AG04450 (cell line): Measurements from ENCODE around the gene SPO11. TPM values are rescaled to one million over a fixed set of nuclear protein-coding genes. Genes with fewer than 3 reads are reported as not detected.

Experiments
- CTCF ChIA-PET: fragments of 300-600, 350-600 bp; formaldehyde crosslinking; extraction: SDS; loops from one replicate; lab custom pipeline; 2022; ENCODE audit warnings: antibody characterized with exemption, inconsistent platforms; lab: Charles Lee
- POLR2A ChIA-PET: fragments of 350-600 bp; formaldehyde crosslinking; extraction: SDS; loops from one replicate; lab custom pipeline; 2021; ENCODE audit warnings: antibody characterized with exemption, inconsistent platforms; lab: Yijun Ruan, JAX
- DNase-seq: peaks from one replicate; pipeline ENCODE4 v3.0.0-alpha.2; 2011; ENCODE audit warnings: low read depth, low spot score
- H3K27ac ChIP-seq: one replicate; pipeline ENCODE4 v1.5.1; 2012; ENCODE audit warnings: low read depth, low read length, control low read depth
- H3K27me3 ChIP-seq: one replicate; pipeline ENCODE4 v1.6.0; 2012; ENCODE audit warnings: low read length; ENCODE audit not compliant: control insufficient read depth, insufficient read depth
- H3K4me3 ChIP-seq: 2 replicates; pipeline ENCODE4 v1.5.1; 2011; ENCODE audit warnings: mild to moderate bottlenecking, low read depth, low read length, control low read depth
- H3K9me3 ChIP-seq: 2 replicates; pipeline ENCODE4 v1.5.1; 2012; ENCODE audit warnings: low read length; ENCODE audit not compliant: control insufficient read depth, insufficient read depth
- polyA plus RNA-seq: library from polyadenylated mRNA; depleted of rRNA; stranded (reverse); fragments of >200 nt; gene quantifications from 2 replicates; pipeline ENCODE4 v1.2.3, GENCODE V29; 2011
- TF ChIP-seq, protein P1 (sequence below): IDR thresholded peaks from 2 replicates; pipeline ENCODE4 v1.5.1; 2011; ENCODE audit warnings: low read depth, low read length, control low read depth, inconsistent platforms

SPO11 gene
- polyA plus RNA-seq, 1 experiment, result not detected

GRCh38 chr20:57293995-57294394 lies 35.6 kb upstream of the SPO11 start:
- no peaks in the 10 kb centered on the region for H3K27me3 ChIP-seq
- POLR2A ChIA-PET, result no interaction called here
- H3K9me3 ChIP-seq, result no peaks in the 10 kb centered on the region
- CTCF ChIA-PET, result no interaction called here
- DNase-seq, result no peak
- no peak overlapping the region for H3K27ac ChIP-seq
- TF ChIP-seq, protein P1, sequence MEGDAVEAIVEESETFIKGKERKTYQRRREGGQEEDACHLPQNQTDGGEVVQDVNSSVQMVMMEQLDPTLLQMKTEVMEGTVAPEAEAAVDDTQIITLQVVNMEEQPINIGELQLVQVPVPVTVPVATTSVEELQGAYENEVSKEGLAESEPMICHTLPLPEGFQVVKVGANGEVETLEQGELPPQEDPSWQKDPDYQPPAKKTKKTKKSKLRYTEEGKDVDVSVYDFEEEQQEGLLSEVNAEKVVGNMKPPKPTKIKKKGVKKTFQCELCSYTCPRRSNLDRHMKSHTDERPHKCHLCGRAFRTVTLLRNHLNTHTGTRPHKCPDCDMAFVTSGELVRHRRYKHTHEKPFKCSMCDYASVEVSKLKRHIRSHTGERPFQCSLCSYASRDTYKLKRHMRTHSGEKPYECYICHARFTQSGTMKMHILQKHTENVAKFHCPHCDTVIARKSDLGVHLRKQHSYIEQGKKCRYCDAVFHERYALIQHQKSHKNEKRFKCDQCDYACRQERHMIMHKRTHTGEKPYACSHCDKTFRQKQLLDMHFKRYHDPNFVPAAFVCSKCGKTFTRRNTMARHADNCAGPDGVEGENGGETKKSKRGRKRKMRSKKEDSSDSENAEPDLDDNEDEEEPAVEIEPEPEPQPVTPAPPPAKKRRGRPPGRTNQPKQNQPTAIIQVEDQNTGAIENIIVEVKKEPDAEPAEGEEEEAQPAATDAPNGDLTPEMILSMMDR, result no peak
- H3K4me3 ChIP-seq, result no peak overlapping the region

GRCh38 chr20:57294550-57294949 lies 35.1 kb upstream of the SPO11 start:
- no peak for DNase-seq
- H3K27ac ChIP-seq, result no peak overlapping the region
- H3K9me3 ChIP-seq, result no peaks in the 10 kb centered on the region
- POLR2A ChIA-PET, result no interaction called here
- CTCF ChIA-PET, result no interaction called here
- TF ChIP-seq, protein P1, result no peak
- no peak overlapping the region for H3K4me3 ChIP-seq
- no peaks in the 10 kb centered on the region for H3K27me3 ChIP-seq

DNA sequence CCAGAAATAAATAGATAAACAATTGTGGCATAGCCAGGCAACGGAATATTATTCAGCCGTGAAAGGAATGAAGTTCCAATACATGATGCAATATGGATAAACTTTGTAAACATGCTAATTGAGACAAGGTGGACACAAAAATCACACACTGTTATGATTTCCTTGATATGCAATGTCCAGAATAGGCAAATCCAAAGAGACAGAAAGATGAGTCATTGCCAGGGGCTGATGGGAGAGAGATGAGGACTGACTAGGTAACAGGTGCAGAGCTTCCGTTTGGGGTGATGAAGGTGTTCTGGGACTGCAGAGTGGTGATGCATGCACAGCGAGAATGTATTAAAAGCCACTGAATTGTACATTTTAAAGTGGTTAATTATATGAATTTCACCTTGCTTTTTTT lies 31.1 kb upstream of the SPO11 start:
- Histone ChIP-seq H3K4me3 (no peak overlapping the region), H3K27ac (no peak overlapping the region), H3K9me3 (no peaks in the 10 kb centered on the region), H3K27me3 (no peaks in the 10 kb centered on the region)
- TF ChIP-seq, protein P1, result no peak
- ChIA-PET CTCF (no interaction called here), POLR2A (no interaction called here)
- no peak for DNase-seq

GRCh38 chr20:57301026-57301425 lies 28.6 kb upstream of the SPO11 start:
- Histone ChIP-seq H3K9me3 (no peaks in the 10 kb centered on the region), H3K27me3 (no peaks in the 10 kb centered on the region), H3K4me3 (no peak overlapping the region), H3K27ac (no peak overlapping the region)
- ChIA-PET CTCF (interaction anchor here (0.6 kb wide), 1 partner anchor 731 kb away, joined by 3 read pairs; no protein-coding TSS in a partner anchor), POLR2A (no interaction called here)
- TF ChIP-seq, protein P1, result no peak
- DNase-seq, result no peak

DNA sequence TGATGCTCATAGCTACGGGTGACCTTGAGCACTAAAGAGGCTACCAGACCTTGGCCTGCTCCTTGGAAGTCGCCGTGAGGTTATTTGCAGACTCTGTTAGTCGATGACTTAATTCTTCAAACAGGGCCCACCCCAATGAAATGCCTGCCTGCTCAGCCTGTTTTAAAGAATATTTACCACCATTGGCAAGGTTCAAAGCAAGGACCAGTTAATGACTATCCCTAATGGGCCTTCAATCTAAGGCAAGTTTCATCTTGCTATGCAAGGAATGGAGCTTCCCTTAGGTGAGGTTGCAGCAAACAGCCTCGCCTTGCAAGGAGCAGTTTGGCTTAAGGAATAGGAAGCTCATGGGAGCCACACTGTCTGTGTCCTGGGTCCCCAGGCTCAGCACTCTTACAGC lies 22.9 kb upstream of the SPO11 start:
- CTCF ChIA-PET, result no interaction called here
- no peaks in the 10 kb centered on the region for H3K27me3 ChIP-seq
- POLR2A ChIA-PET, result no interaction called here
- no peak overlapping the region for H3K27ac ChIP-seq
- no peak for DNase-seq
- H3K4me3 ChIP-seq, result no peak overlapping the region
- TF ChIP-seq, protein P1, result no peak
- H3K9me3 ChIP-seq, result no peaks in the 10 kb centered on the region
